Spleen (tissue), 7 donors: ENCODE results near the gene SLC9C1.

Experiments used
- CTCF ChIP-seq, 11 experiments: fragments of 200-600 bp in 7 of 11; fragments of 450-650 bp in 4 of 11; sonication (generic) in 4 of 11; IDR thresholded peaks in 8 of 11; conservative IDR thresholded peaks in 3 of 11; 1 replicate in 7 of 11; 2 replicates in 4 of 11; pipeline versions ENCODE4 v1.4.0 to v1.8.0; 2016 to 2021; ENCODE audit warnings: antibody characterized with exemption in 11 of 11, inconsistent platforms in 4 of 11, mild to moderate bottlenecking in 1 of 11
- POLR2A ChIP-seq, 3 donors: fragments of 450-650 bp; IDR thresholded peaks; one replicate each; pipeline ENCODE4 v1.5.1; 2017; ENCODE audit warnings: antibody characterized with exemption in 3 of 3, mild to moderate bottlenecking in 1 of 3
- POLR2AphosphoS5 ChIP-seq, 3 donors: sonication (generic); formaldehyde crosslinking; IDR thresholded peaks; one replicate each; pipeline ENCODE4 v1.5.1; 2017; ENCODE audit warnings: antibody characterized with exemption in 3 of 3
- donor health status: DM: no; HTN: no; CAD: no; lungs with moderate emphysema.
- donor health status: DM: no; HTN: no; CAD: no.
- donor health status: DM: no; HTN: no; CAD: no.

DNA sequence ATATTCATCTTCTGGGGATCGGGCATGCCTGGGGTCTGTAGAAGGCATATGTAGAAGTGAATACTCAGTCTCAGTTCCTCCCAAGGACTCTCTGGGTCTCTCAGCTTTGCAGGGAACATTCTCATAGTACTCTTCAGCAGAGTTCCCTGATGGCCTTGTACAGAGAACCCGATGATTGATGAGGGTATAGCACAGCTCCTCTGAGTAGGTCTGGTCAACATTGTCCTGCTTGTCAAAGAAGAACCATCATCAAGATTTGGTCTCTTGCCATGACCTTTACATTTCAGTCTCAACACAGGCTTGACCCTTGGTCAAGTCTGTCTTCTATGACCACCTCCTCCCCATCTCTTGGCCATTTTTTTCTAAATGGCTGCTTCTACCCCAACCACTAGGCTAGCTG, 170.5 kb downstream of the SLC9C1 start:
- no peak for TF ChIP-seq CTCF (IDR thresholded peaks at IDR 0.05 in 8 of 11, conservative IDR thresholded peaks at IDR 0.05 in 3 of 11)
- no peak for TF ChIP-seq POLR2A (IDR thresholded peaks at IDR 0.05)
- no peak for TF ChIP-seq POLR2AphosphoS5 (IDR thresholded peaks at IDR 0.05)
